Activated CD8-positive, alpha-beta memory T cell treated with anti-CD3 and anti-CD28 coated beads, Interleukin-2, amount 50 U/mL, for 24 hours (primary cell): Measurements from ENCODE around the gene DHRS11.
"Not testable (repeated sequence)": the region's sequence is repeated elsewhere in the genome, so short reads cannot be mapped to it uniquely, and the experiment has no call there.

Experiments
- DNase-seq: peaks from one replicate; pipeline ENCODE4 v3.0.0-alpha.2; 2020; ENCODE audit errors: extremely low read depth

The DHRS11 gene

GRCh38 chr17:36593656-36594316 is 2.1 kb downstream of the DHRS11 start:
- DNase-seq = no peak

GRCh38 chr17:36594626-36595401 is 3.1 kb downstream of the DHRS11 start:
- no peak for DNase-seq

- no peak for DNase-seq
Observed at GRCh38 chr17:36597226-36597625, 5.5 kb downstream of the DHRS11 start.

GRCh38 chr17:36597866-36598777 is 6.4 kb downstream of the DHRS11 start:
- no peak for DNase-seq

- DNase-seq = no peak
Observed at GRCh38 chr17:36598951-36599401, 7.3 kb downstream of the DHRS11 start.

GRCh38 chr17:36599546-36600250 is 8.0 kb downstream of the DHRS11 start:
- no peak for DNase-seq

GRCh38 chr17:36600465-36600864 is 8.8 kb downstream of the DHRS11 start:
- no peak for DNase-seq

- no peak for DNase-seq
Observed at GRCh38 chr17:36600936-36601302, 9.2 kb downstream of the DHRS11 start.

- DNase-seq = peak; percentile 83
Observed at GRCh38 chr17:36601303-36602029, 9.8 kb downstream of the DHRS11 start, which contains the start of gene MRM1. TSS of gene MRM1 (plus strand) at chr17:36601583. CDS start at chr17:36601811, 228 bp downstream.

GRCh38 chr17:36602030-36602748 is 10.5 kb downstream of the DHRS11 start:
- no peak for DNase-seq

- peak; percentile 39 for DNase-seq
Observed at GRCh38 chr17:36602924-36603384, 11.3 kb downstream of the DHRS11 start.

GRCh38 chr17:36605028-36605427 is 13.3 kb downstream of the DHRS11 start:
- DNase-seq = not testable (repeated sequence)

GRCh38 chr17:36608280-36608679 is 16.6 kb downstream of the DHRS11 start:
- DNase-seq = no peak

GRCh38 chr17:36608794-36609497 is 17.3 kb downstream of the DHRS11 start:
- DNase-seq = no peak

- DNase-seq = no peak
Observed at GRCh38 chr17:36609498-36609862, 17.8 kb downstream of the DHRS11 start.

- DNase-seq = no peak
Observed at GRCh38 chr17:36610474-36610873, 18.8 kb downstream of the DHRS11 start.

GRCh38 chr17:36611345-36612072 is 19.8 kb downstream of the DHRS11 start:
- DNase-seq = no peak

- no peak for DNase-seq
Observed at GRCh38 chr17:36612323-36612722, 20.6 kb downstream of the DHRS11 start.

GRCh38 chr17:36613155-36613554 is 21.5 kb downstream of the DHRS11 start:
- no peak for DNase-seq
